Heart right ventricle (tissue), 16 donors: ENCODE measurements around the gene ADAM12. TPM values are rescaled to one million over a fixed set of nuclear protein-coding genes. Genes with fewer than 3 reads are reported as not detected.

Source experiments
- ATAC-seq, 8 donors: fragments of 200-7000 bp; cut with Tn5 transposase; one replicate each; pipeline ENCODE4 v1.9.1; 2020; ENCODE audit warnings: mild to moderate bottlenecking in 8 of 8, moderate library complexity in 8 of 8, moderate number of reproducible peaks in 1 of 8
- DNase-seq, 2 donors: peaks; one replicate each; pipeline ENCODE4 v3.0.0-alpha.2; 2020
- H3K27ac ChIP-seq, 10 donors: fragments of 200-600 bp; sonication (generic) in 2 of 10; one replicate each; pipeline versions ENCODE4 v1.5.0 to v1.8.0; 2020 to 2022; ENCODE audit warnings: mild to moderate bottlenecking in 3 of 10
- H3K27me3 ChIP-seq, 7 donors: fragments of 200-600 bp; one replicate each; pipeline ENCODE4 v1.8.0; 2021 to 2022; ENCODE audit warnings: mild to moderate bottlenecking in 2 of 7
- H3K36me3 ChIP-seq, 9 donors: fragments of 200-600 bp; sonication (generic) in 1 of 9; one replicate each; pipeline versions ENCODE4 v1.5.0 to v1.8.0; 2020 to 2022; ENCODE audit warnings: mild to moderate bottlenecking in 2 of 9
- H3K4me1 ChIP-seq, 9 donors: fragments of 200-600 bp; sonication (generic) in 1 of 9; one replicate each; pipeline versions ENCODE4 v1.5.0 to v1.8.0; 2020 to 2022; ENCODE audit warnings: mild to moderate bottlenecking in 4 of 9
- H3K4me3 ChIP-seq, 10 donors: fragments of 200-600 bp; sonication (generic) in 2 of 10; one replicate each; pipeline versions ENCODE4 v1.5.0 to v1.8.0; 2020 to 2022; ENCODE audit warnings: mild to moderate bottlenecking in 7 of 10, moderate library complexity in 2 of 10
- H3K9me3 ChIP-seq, 11 donors: fragments of 200-600 bp in 10 of 11; sonication (generic) in 2 of 11; one replicate each; pipeline versions ENCODE4 v1.5.0 to v1.8.0; 2013 to 2022; ENCODE audit warnings: mild to moderate bottlenecking in 2 of 11, control low read depth in 1 of 11, moderate library complexity in 1 of 11
- CTCF ChIP-seq, 9 donors: fragments of 200-600 bp; sonication (generic) in 2 of 9; IDR thresholded peaks; one replicate each; pipeline versions ENCODE4 v1.5.0 to v1.8.0; 2021 to 2022; ENCODE audit warnings: antibody characterized with exemption in 9 of 9, mild to moderate bottlenecking in 5 of 9, moderate library complexity in 1 of 9
- WGBS, 2 donors: extraction: QIAGEN DNeasy Blood & Tissue Kit; methylation state at CpG; one replicate each; pipeline ENCODE4 v1.1.7; 2013; ENCODE audit warnings: inconsistent platforms in 1 of 2; 5-methylcytosine and 5-hydroxymethylcytosine counted together
- intact Hi-C, 10 donors: fragments of 100-400 bp; cut with DNase I; formaldehyde crosslinking; loops; one replicate each; pipeline versions ENCODE4 v1.11.1 to v1.14.2; 2022
- polyA plus RNA-seq, 2 donors: library from polyadenylated mRNA; stranded (reverse); fragments of 200-250 nt; gene quantifications; one replicate each; pipeline ENCODE4 v1.2.3, GENCODE V29; 2013
- total RNA-seq, 10 donors: library from RNA; stranded (reverse); fragmentation: NEBNext Ultra II Directional in 3 of 10; extraction: Animal tissue kit (Norgen Biotek cat#: 25700) in 3 of 10; gene quantifications; one replicate each; pipeline versions ENCODE4 v1.2.1 to v1.2.4, GENCODE V29; 2021 to 2023
- donor health status: Arrhythmogenic right ventricular cardiomyopathy.
- donor health status: ischemic (EF 13 %, LVEDD 7.1; RV severe dilation, severe dysfunction).
- donor health status: healthy with polysubstance abuse.
- donor health status: DM: no; HTN: yes; CAD: no.
- donor health status: DM: no; HTN: no; CAD: no.
- donor health status: ischemic (EF 25% LVEDD 6.9; RV normal size, moderate dysfunction).
- donor health status: ischemic (EF 25% LVEDD 5.7; RV mildly dilated, moderate dysfunction).
- donor health status: healthy.
- donor health status: DM: yes; HTN: yes; CAD: no.
- donor health status: Ischemic cardiomyopathy.
- donor health status: ischemic (EF 35%, LVEDD 5.7; RV mildly dilated, moderate dysfunction).
- donor health status: nonischemic (EF 11% LVEDD 7.7; RV severe dilation, severe dysfunction).
- donor health status: DM: yes; HTN: yes; CAD: no.
- donor health status: PGD.
- donor health status: ischemic (EF 29% LVEDD 5.4; RV normal size, mild dysfunction).
- donor health status: nonischemic (EF 23%, LVEDD 6.1; RV moderate dilation, normal function).

Gene ADAM12
- total and polyA plus RNA-seq, 12 donors = 0.07 to 6.9 (median 0.47) TPM

- Histone ChIP-seq H3K4me1 (peaks cover 0 to 7% (median 0%) of the 10 kb centered on the region in 9 donors), H3K36me3 (no peaks in the 10 kb centered on the region), H3K27ac (peak overlapping the region in 6 of 10 donors; percentile 19 to 68 (median 44)), H3K9me3 (no peaks in the 10 kb centered on the region), H3K4me3 (no peak overlapping the region), H3K27me3 (peaks cover 0 to 11% (median 0%) of the 10 kb centered on the region in 7 donors)
- 68% methylated on average over 4 of the region's 4 CpGs for WGBS, 2 donors
- DNase-seq (no peak), ATAC-seq (peak in 6 of 8 donors; percentile 30 to 53 (median 46))
- intact Hi-C loops = no loop called here
- TF ChIP-seq CTCF (IDR thresholded peaks at IDR 0.05) = no peak
These were observed 134.7 kb downstream of the ADAM12 start for GRCh38 chr10:126253611-126253998.

- H3K4me1 ChIP-seq = peaks cover 0 to 7% (median 0%) of the 10 kb centered on the region in 9 donors
- peak overlapping the region in 6 of 10 donors; percentile 19 to 68 (median 35) for H3K27ac ChIP-seq
- H3K4me3 ChIP-seq = no peak overlapping the region
- intact Hi-C loops = no loop called here
- WGBS, 2 donors = 57 to 70% methylated on average over 9 of the region's 9 CpGs
- no peaks in the 10 kb centered on the region for H3K9me3 ChIP-seq
- ATAC-seq (peak; percentile 60 to 89 (median 78)), DNase-seq (peak in 1 of 2 donors; percentile 48)
- peaks cover 0 to 11% (median 0%) of the 10 kb centered on the region in 7 donors for H3K27me3 ChIP-seq
- no peak for TF ChIP-seq CTCF (IDR thresholded peaks at IDR 0.05)
- H3K36me3 ChIP-seq = no peaks in the 10 kb centered on the region
These were observed 135.2 kb downstream of the ADAM12 start for GRCh38 chr10:126252884-126253610.

- intact Hi-C loops = no loop called here
- 98 to 100% methylated on average over 1 of the region's 1 CpG for WGBS, 2 donors
These were observed 136.4 kb downstream of the ADAM12 start for GRCh38 chr10:126251778-126252407.

More at GRCh38 chr10:126251778-126252407, 136.4 kb downstream of the ADAM12 start:
- ATAC-seq (no peak), DNase-seq (no peak)
- no peak overlapping the region for H3K4me3 ChIP-seq
- H3K36me3 ChIP-seq = no peaks in the 10 kb centered on the region
- H3K27ac ChIP-seq = peak overlapping the region in 1 of 10 donors; percentile 21
- no peak for TF ChIP-seq CTCF (IDR thresholded peaks at IDR 0.05)
- peaks cover 0 to 11% (median 0%) of the 10 kb centered on the region in 7 donors for H3K27me3 ChIP-seq
- no peaks in the 10 kb centered on the region for H3K9me3 ChIP-seq
- peaks cover 0 to 7% (median 0%) of the 10 kb centered on the region in 9 donors for H3K4me1 ChIP-seq
